HCT116 (cell line): Measurements from ENCODE around the gene NXN. TPM values are rescaled to one million over a fixed set of nuclear protein-coding genes. Genes with fewer than 3 reads are reported as not detected.
A peak's percentile ranks its signal among the peaks of the same experiment; 100 is the strongest.

ENCODE experiments used
- ATAC-seq: fragments of 200-7000 bp; cut with Tn5 transposase; 2 replicates; pipeline ENCODE4 v1.9.1; 2020; ENCODE audit warnings: mild to moderate bottlenecking, moderate library complexity
- BruUV-seq: library from RNA; stranded (reverse); fragments of 400-500 nt; replicated peaks from 2 replicates; lab custom pipeline; 2021; lab: Mats Ljungman, UMichigan
- CTCF ChIA-PET: fragments of 300-600 bp; sonication (Branson Sonifier 250); formaldehyde crosslinking; loops from one replicate; lab custom pipeline; 2021; ENCODE audit warnings: antibody characterized with exemption; lab: Charles Lee
- POLR2A ChIA-PET: fragments of 300-600, 350-600 bp; sonication (Branson Sonifier 250); formaldehyde crosslinking; loops from one replicate; lab custom pipeline; 2021; ENCODE audit warnings: antibody characterized with exemption; lab: Charles Lee
- RAD21 ChIA-PET, 2 experiments: fragments of 300-600 bp; sonication (Branson Sonifier 250); formaldehyde crosslinking; loops; one replicate each; lab custom pipeline; 2023; ENCODE audit warnings: low total read pairs in 2 of 2; ENCODE audit not compliant: uncharacterized antibody in 2 of 2, unreplicated experiment in 2 of 2, low non-redundant PET in 1 of 2; lab: Charles Lee
- DNase-seq: peaks from one replicate; pipeline ENCODE4 v3.0.0-alpha.2; 2010; ENCODE audit warnings: low read depth, low spot score
- H2AFZ ChIP-seq: fragments of 200-600 bp; shearing (Covaris generic), sonication (generic); 2 replicates; pipeline ENCODE4 v1.6.1; 2017; ENCODE audit warnings: low read depth, mixed run types, mixed read lengths, antibody characterized with exemption, low read length; ENCODE audit not compliant: poor library complexity, severe bottlenecking
- H3K27ac ChIP-seq: 2 replicates; pipeline ENCODE4 v1.5.1; 2012; ENCODE audit warnings: low read depth, low read length
- H3K27me3 ChIP-seq: fragments of 200-600 bp; sonication (generic); 2 replicates; pipeline ENCODE4 v1.6.1; 2016; ENCODE audit warnings: mixed run types, low read length, mixed read lengths; ENCODE audit not compliant: insufficient read depth
- H3K36me3 ChIP-seq, 2 experiments: fragments of 200-500 bp in 1 of 2; fragments of 200-600 bp in 1 of 2; sonication (Bioruptor generic) in 1 of 2; sonication (generic) in 1 of 2; 2 replicates each; pipeline versions ENCODE4 v1.5.1 to v1.6.1; 2014 to 2016; ENCODE audit warnings: low read length in 2 of 2, inconsistent platforms in 1 of 2, mixed read lengths in 1 of 2, mixed run types in 1 of 2; ENCODE audit not compliant: insufficient read depth in 2 of 2, control insufficient read depth in 1 of 2
- H3K4me1 ChIP-seq, 2 experiments: fragments of 200-600 bp in 1 of 2; sonication (generic) in 1 of 2; 2 replicates each; pipeline versions ENCODE4 v1.5.1 to v1.6.1; 2012 to 2017; ENCODE audit warnings: low read length in 2 of 2, inconsistent platforms in 1 of 2, mild to moderate bottlenecking in 1 of 2, mixed read lengths in 1 of 2, mixed run types in 1 of 2, moderate library complexity in 1 of 2; ENCODE audit not compliant: insufficient read depth in 2 of 2, control insufficient read depth in 1 of 2
- H3K4me2 ChIP-seq: fragments of 200-600 bp; sonication (generic); 2 replicates; pipeline ENCODE4 v1.6.1; 2017; ENCODE audit warnings: mixed run types, low read length, mixed read lengths
- H3K4me3 ChIP-seq, 2 experiments: fragments of 200-600 bp in 1 of 2; sonication (generic) in 1 of 2; replicated peaks in 1 of 2; 2 replicates each; pipeline ENCODE4 v1.5.1; 2011 to 2016; ENCODE audit warnings: low read length in 2 of 2, control low read depth in 1 of 2, low read depth in 1 of 2, mild to moderate bottlenecking in 1 of 2, mixed read lengths in 1 of 2, mixed run types in 1 of 2
- H3K79me2 ChIP-seq: fragments of 200-600 bp; sonication (generic); 2 replicates; pipeline ENCODE4 v1.6.1; 2017; ENCODE audit warnings: mild to moderate bottlenecking, mixed run types, low read length, moderate library complexity, mixed read lengths; ENCODE audit not compliant: insufficient read depth
- H3K9ac ChIP-seq: fragments of 200-600 bp; sonication (generic); 2 replicates; pipeline ENCODE4 v1.6.1; 2016; ENCODE audit warnings: low read length, mixed read lengths
- H3K9me2 ChIP-seq: fragments of 200-600 bp; sonication (generic), shearing (Covaris generic); 2 replicates; pipeline ENCODE4 v1.6.1; 2017; ENCODE audit warnings: mixed run types, mild to moderate bottlenecking, moderate library complexity; ENCODE audit not compliant: insufficient read depth
- H3K9me3 ChIP-seq, 2 experiments: fragments of 200-500 bp in 1 of 2; fragments of 200-600 bp in 1 of 2; sonication (Bioruptor generic) in 1 of 2; sonication (generic) in 1 of 2; 2 replicates each; pipeline ENCODE4 v1.6.1; 2014 to 2017; ENCODE audit warnings: low read length in 2 of 2, mixed read lengths in 2 of 2, inconsistent platforms in 1 of 2, low read depth in 1 of 2, mild to moderate bottlenecking in 1 of 2, mixed run types in 1 of 2, moderate library complexity in 1 of 2; ENCODE audit not compliant: control insufficient read depth in 1 of 2, insufficient read depth in 1 of 2
- H4K20me1 ChIP-seq: fragments of 200-600 bp; sonication (generic), shearing (Covaris generic); 2 replicates; pipeline ENCODE4 v1.6.1; 2017; ENCODE audit warnings: mixed run types, mild to moderate bottlenecking, moderate library complexity; ENCODE audit not compliant: insufficient read depth
- ATF3 ChIP-seq: IDR thresholded peaks from 2 replicates; pipeline ENCODE4 v1.6.1; 2012
- CBX3 ChIP-seq: IDR thresholded peaks from 2 replicates; pipeline ENCODE4 v1.6.1; 2012; ENCODE audit warnings: low read depth
- CEBPB ChIP-seq: IDR thresholded peaks from 2 replicates; pipeline ENCODE4 v1.6.1; 2012; ENCODE audit warnings: low read depth
- CTCF ChIP-seq, 3 experiments: fragments of 200-600 bp in 1 of 3; sonication (generic) in 1 of 3; IDR thresholded peaks in 2 of 3; conservative IDR thresholded peaks in 1 of 3; 2 replicates each; pipeline ENCODE4 v1.5.1; 2012 to 2017; ENCODE audit warnings: low read depth in 2 of 3, low read length in 2 of 3, antibody characterized with exemption in 1 of 3, borderline replicate concordance in 1 of 3, control low read depth in 1 of 3, mild to moderate bottlenecking in 1 of 3, mixed read lengths in 1 of 3, mixed run types in 1 of 3, moderate library complexity in 1 of 3; ENCODE audit not compliant: insufficient read depth in 1 of 3
- EGR1 ChIP-seq: IDR thresholded peaks from 2 replicates; pipeline ENCODE4 v1.6.1; 2012; ENCODE audit warnings: low read depth
- POLR2AphosphoS5 ChIP-seq: IDR thresholded peaks from 2 replicates; pipeline ENCODE4 v1.6.1; 2011; ENCODE audit warnings: mild to moderate bottlenecking, low read depth, low read length, moderate library complexity
- RAD21 ChIP-seq: IDR thresholded peaks from 2 replicates; pipeline ENCODE4 v1.6.1; 2012; ENCODE audit warnings: low read depth, mild to moderate bottlenecking
- REST ChIP-seq: IDR thresholded peaks from 2 replicates; pipeline ENCODE4 v1.6.1; 2012; ENCODE audit warnings: low read depth
- SIN3A ChIP-seq: IDR thresholded peaks from 2 replicates; pipeline ENCODE4 v1.6.1; 2012; ENCODE audit warnings: low read depth
- SP1 ChIP-seq: IDR thresholded peaks from 2 replicates; pipeline ENCODE4 v1.6.1; 2012; ENCODE audit warnings: low read depth
- TCF7L2 ChIP-seq: IDR thresholded peaks from 2 replicates; pipeline ENCODE4 v1.7.0; 2011; ENCODE audit warnings: borderline replicate concordance, inconsistent platforms; ENCODE audit not compliant: insufficient read depth, insufficient read length; ENCODE audit errors: extremely low read depth
- YY1 ChIP-seq: IDR thresholded peaks from 2 replicates; pipeline ENCODE4 v1.6.1; 2011; ENCODE audit warnings: low read length, low read depth, moderate library complexity, mild to moderate bottlenecking; ENCODE audit not compliant: insufficient replicate concordance; ENCODE audit errors: extremely low read depth
- ZFX ChIP-seq: fragments of 450-650 bp; IDR thresholded peaks from 2 replicates; pipeline ENCODE4 v1.6.1; 2017
- ZNF274 ChIP-seq: fragments of 200-500 bp; sonication (Bioruptor generic); IDR thresholded peaks from 2 replicates; pipeline ENCODE4 v1.6.1; 2014; ENCODE audit warnings: mild to moderate bottlenecking, low read depth, low read length, inconsistent platforms
- intact Hi-C: fragments of 100-400 bp; cut with micrococcal nuclease; formaldehyde crosslinking; loops from 2 replicates; pipeline ENCODE4 v1.10.0; 2022
- total RNA-seq: library from RNA; stranded (reverse); gene quantifications from one replicate; pipeline ENCODE4 v1.2.1, GENCODE V29; 2021; ENCODE audit not compliant: unreplicated experiment

The NXN gene
- total RNA-seq, 1 experiment from 2014 or later: 83.7 TPM

GRCh38 chr17:929586-929985 lies 50.0 kb downstream of the NXN start (continued):
- TF ChIP-seq CTCF (IDR thresholded peaks at IDR 0.05 in 2 of 3, conservative IDR thresholded peaks at IDR 0.05 in 1 of 3; ENCODE audit: borderline replicate concordance in 1 of 3, insufficient read depth in 1 of 3, low read depth in 2 of 3, low read length in 2 of 3) (no peak), TCF7L2 (no peak), POLR2AphosphoS5 (no peak), ATF3 (no peak), CEBPB (no peak), SIN3A (no peak), ZFX (no peak)

- CTCF ChIA-PET: interaction anchor here (1.1 to 1.4 kb wide), 3 partner anchors 48 to 53 kb away, joined by 3 to 5 read pairs (median 3); partner anchors contain the start of gene NXN
- Histone ChIP-seq H3K9me3 (no peaks in the 10 kb centered on the region), H3K36me3 (peaks cover 2 to 3% of the 10 kb centered on the region in 2 experiments; a peak in 1 of 4 replicates), H4K20me1 (no peaks in the 10 kb centered on the region), H3K9me2 (no peaks in the 10 kb centered on the region), H3K4me3 (peak overlapping the region; percentile 15 to 20), H3K27ac (peak overlapping the region; percentile 80), H2AFZ (no peak overlapping the region), H3K4me1 (peaks cover 70 to 83% of the 10 kb centered on the region in 2 experiments), H3K79me2 (peaks cover 63% of the 10 kb centered on the region), H3K27me3 (no peaks in the 10 kb centered on the region), H3K9ac (peak overlapping the region; percentile 60), H3K4me2 (peak overlapping the region; percentile 71)
- BruUV-seq: no TSS peak
- RAD21 ChIA-PET: no interaction called here
- POLR2A ChIA-PET: interaction anchor here (0.8 to 1.8 kb wide), 3 partner anchors 17 to 41 kb away, joined by 3 to 6 read pairs (median 4); no protein-coding TSS in a partner anchor
- intact Hi-C loops: no loop called here
- ATAC-seq: peak; percentile 76
- DNase-seq: peak; percentile 76
- TF ChIP-seq SP1 (peak; percentile 51), ZNF274 (no peak), ZFX (no peak), CBX3 (peak; percentile 35; the same call in 1 of the 2 replicates), CEBPB (peak; percentile 81), YY1 (no peak), EGR1 (peak; percentile 34; the same call in 1 of the 2 replicates), REST (no peak), SIN3A (peak; percentile 18; the same call in 1 of the 2 replicates), POLR2AphosphoS5 (no peak), RAD21 (peak; percentile 15; the same call in 1 of the 2 replicates)
Observed at GRCh38 chr17:927611-928461, 51.7 kb downstream of the NXN start.
